ENCODE results near the gene NARS2.

NARS2 gene

GRCh38 chr11:78526497-78527146 is 48.0 kb downstream of the NARS2 start:
- Histone ChIP-seq H3K4me3 (ENCODE audit: low read length) (no peak overlapping the region), H3K36me3 (replicated peaks; ENCODE audit: insufficient read depth, low read length) (no peaks in the 10 kb centered on the region), H3K79me2 (ENCODE audit: low read length) (no peaks in the 10 kb centered on the region), H3K4me1 (ENCODE audit: low read length) (peaks cover 9% of the 10 kb centered on the region), H3K27ac (ENCODE audit: low read length) (no peak overlapping the region), H3K9me3 (replicated peaks; ENCODE audit: insufficient read depth, low read length) (no peaks in the 10 kb centered on the region), H3K27me3 (replicated peaks; ENCODE audit: insufficient read depth, low read length) (no peaks in the 10 kb centered on the region), H3K9me2 (replicated peaks; ENCODE audit: insufficient read depth, low read length) (no peaks in the 10 kb centered on the region), H2AFZ (ENCODE audit: low read length) (no peak overlapping the region), H3K9ac (ENCODE audit: low read length) (no peak overlapping the region), H4K20me1 (ENCODE audit: insufficient read depth, low read length) (no peaks in the 10 kb centered on the region), H3K4me2 (ENCODE audit: low read depth, low read length) (no peak overlapping the region), H3F3A (ENCODE audit: insufficient read depth, low read length) (no peaks in the 10 kb centered on the region)
- no peak for DNase-seq
- no peak for TF ChIP-seq EZH2 (optimal IDR thresholded peaks at IDR 0.05; ENCODE audit: low read depth, low read length)
- TF ChIP-seq CTCF (IDR thresholded peaks at IDR 0.05; ENCODE audit: low read length), result no peak
- no peak for TF ChIP-seq EZH2phosphoT487 (IDR thresholded peaks at IDR 0.05; ENCODE audit: low read length)

- no peak overlapping the region for H3K9ac ChIP-seq (ENCODE audit: low read length)
- no peaks in the 10 kb centered on the region for H3K36me3 ChIP-seq (replicated peaks; ENCODE audit: insufficient read depth, low read length)
- H2AFZ ChIP-seq (ENCODE audit: low read length), result no peak overlapping the region
- H4K20me1 ChIP-seq (ENCODE audit: insufficient read depth, low read length), result no peaks in the 10 kb centered on the region
- H3K4me3 ChIP-seq (ENCODE audit: low read length), result no peak overlapping the region
- no peak for DNase-seq
- no peak overlapping the region for H3K27ac ChIP-seq (ENCODE audit: low read length)
- no peaks in the 10 kb centered on the region for H3K79me2 ChIP-seq (ENCODE audit: low read length)
- no peaks in the 10 kb centered on the region for H3K9me2 ChIP-seq (replicated peaks; ENCODE audit: insufficient read depth, low read length)
- H3K9me3 ChIP-seq (replicated peaks; ENCODE audit: insufficient read depth, low read length), result no peaks in the 10 kb centered on the region
- H3K4me2 ChIP-seq (ENCODE audit: low read depth, low read length), result no peak overlapping the region
- no peak for TF ChIP-seq EZH2 (optimal IDR thresholded peaks at IDR 0.05; ENCODE audit: low read depth, low read length)
- TF ChIP-seq EZH2phosphoT487 (IDR thresholded peaks at IDR 0.05; ENCODE audit: low read length), result no peak
- TF ChIP-seq CTCF (IDR thresholded peaks at IDR 0.05; ENCODE audit: low read length), result no peak
- no peaks in the 10 kb centered on the region for H3F3A ChIP-seq (ENCODE audit: insufficient read depth, low read length)
- H3K27me3 ChIP-seq (replicated peaks; ENCODE audit: insufficient read depth, low read length), result no peaks in the 10 kb centered on the region
- peaks cover 9% of the 10 kb centered on the region for H3K4me1 ChIP-seq (ENCODE audit: low read length)
Measured at GRCh38 chr11:78525720-78526119, 48.9 kb downstream of the NARS2 start.

- H3K4me2 ChIP-seq (ENCODE audit: low read depth, low read length), result no peak overlapping the region
- H3K36me3 ChIP-seq (replicated peaks; ENCODE audit: insufficient read depth, low read length), result no peaks in the 10 kb centered on the region
- DNase-seq, result no peak
- no peaks in the 10 kb centered on the region for H3K9me3 ChIP-seq (replicated peaks; ENCODE audit: insufficient read depth, low read length)
- H3K4me3 ChIP-seq (ENCODE audit: low read length), result no peak overlapping the region
- no peak overlapping the region for H3K27ac ChIP-seq (ENCODE audit: low read length)
- H2AFZ ChIP-seq (ENCODE audit: low read length), result no peak overlapping the region
- H4K20me1 ChIP-seq (ENCODE audit: insufficient read depth, low read length), result no peaks in the 10 kb centered on the region
- no peaks in the 10 kb centered on the region for H3F3A ChIP-seq (ENCODE audit: insufficient read depth, low read length)
- H3K27me3 ChIP-seq (replicated peaks; ENCODE audit: insufficient read depth, low read length), result no peaks in the 10 kb centered on the region
- H3K79me2 ChIP-seq (ENCODE audit: low read length), result no peaks in the 10 kb centered on the region
- no peak overlapping the region for H3K9ac ChIP-seq (ENCODE audit: low read length)
- peaks cover 9% of the 10 kb centered on the region for H3K4me1 ChIP-seq (ENCODE audit: low read length)
- no peaks in the 10 kb centered on the region for H3K9me2 ChIP-seq (replicated peaks; ENCODE audit: insufficient read depth, low read length)
- no peak for TF ChIP-seq EZH2phosphoT487 (IDR thresholded peaks at IDR 0.05; ENCODE audit: low read length)
- TF ChIP-seq EZH2 (optimal IDR thresholded peaks at IDR 0.05; ENCODE audit: low read depth, low read length), result no peak
- TF ChIP-seq CTCF (IDR thresholded peaks at IDR 0.05; ENCODE audit: low read length), result no peak
Measured at GRCh38 chr11:78520230-78520629, 54.4 kb downstream of the NARS2 start.
